GM12878 (cell line): Measurements from ENCODE around the gene SFXN1. TPM values are rescaled to one million over a fixed set of nuclear protein-coding genes. Genes with fewer than 3 reads are reported as not detected.
A peak's percentile ranks its signal among the peaks of the same experiment; 100 is the strongest.

Experiments used
- CEBPB ChIP-seq, 2 experiments: fragments of 150-350 bp in 1 of 2; IDR thresholded peaks; 2 replicates each; pipeline ENCODE4 v1.6.1; 2012 to 2014; ENCODE audit warnings: low read depth in 2 of 2, low read length in 2 of 2, borderline replicate concordance in 1 of 2, inconsistent platforms in 1 of 2
- RELA ChIP-seq: fragments of 450-650 bp; IDR thresholded peaks from 2 replicates; pipeline ENCODE4 v1.8.0; 2014; ENCODE audit warnings: borderline replicate concordance; ENCODE audit not compliant: partially characterized antibody
- polyA plus RNA-seq, 11 experiments: library from polyadenylated mRNA; depleted of rRNA in 4 of 11; unstranded in 6 of 11; stranded (reverse) in 5 of 11; fragments of >200 nt; fragmentation: Nextera tagmentation in 4 of 11; fragmentation: Illumina TruSeq in 1 of 11; extraction: Ambion mirVana in 4 of 11; extraction: Trizol in 1 of 11; gene quantifications; 1 replicate in 1 of 11; 2 replicates in 10 of 11; pipeline versions ENCODE4 v1.2.1 to v1.2.3, GENCODE V29; 2011 to 2016; ENCODE audit warnings: inconsistent platforms in 2 of 11, missing spikeins in 2 of 11, low read depth in 1 of 11
- total RNA-seq, 4 experiments: library from RNA; depleted of rRNA in 3 of 4; stranded (reverse); fragments of >200 nt in 3 of 4; fragmentation: Illumina TruSeq in 1 of 4; extraction: Trizol in 1 of 4; gene quantifications; 2 replicates each; pipeline versions ENCODE4 v1.2.1 to v1.2.3, GENCODE V29; 2013 to 2021
- TF ChIP-seq, protein P1 (sequence below): fragments of 450-650 bp; formaldehyde crosslinking; IDR thresholded peaks from 2 replicates; pipeline ENCODE4 v1.5.0; 2022; ENCODE audit warnings: mild to moderate bottlenecking, missing genetic modification characterization
- TF ChIP-seq, protein P2 (sequence below): fragments of 450-650 bp; IDR thresholded peaks from 2 replicates; pipeline ENCODE4 v1.6.1; 2017; ENCODE audit warnings: borderline replicate concordance
- TF ChIP-seq, protein P3 (sequence below): IDR thresholded peaks from 2 replicates; pipeline ENCODE4 v1.6.1; 2012; ENCODE audit warnings: low read depth, low read length, improper control_type of control experiment

SFXN1 gene
- total and polyA plus RNA-seq, 10 of the 15 experiments (the other 5 are each of a cell fraction or from before 2014, with no cell fraction given), result 18.0 to 248 (median 103) TPM

DNA sequence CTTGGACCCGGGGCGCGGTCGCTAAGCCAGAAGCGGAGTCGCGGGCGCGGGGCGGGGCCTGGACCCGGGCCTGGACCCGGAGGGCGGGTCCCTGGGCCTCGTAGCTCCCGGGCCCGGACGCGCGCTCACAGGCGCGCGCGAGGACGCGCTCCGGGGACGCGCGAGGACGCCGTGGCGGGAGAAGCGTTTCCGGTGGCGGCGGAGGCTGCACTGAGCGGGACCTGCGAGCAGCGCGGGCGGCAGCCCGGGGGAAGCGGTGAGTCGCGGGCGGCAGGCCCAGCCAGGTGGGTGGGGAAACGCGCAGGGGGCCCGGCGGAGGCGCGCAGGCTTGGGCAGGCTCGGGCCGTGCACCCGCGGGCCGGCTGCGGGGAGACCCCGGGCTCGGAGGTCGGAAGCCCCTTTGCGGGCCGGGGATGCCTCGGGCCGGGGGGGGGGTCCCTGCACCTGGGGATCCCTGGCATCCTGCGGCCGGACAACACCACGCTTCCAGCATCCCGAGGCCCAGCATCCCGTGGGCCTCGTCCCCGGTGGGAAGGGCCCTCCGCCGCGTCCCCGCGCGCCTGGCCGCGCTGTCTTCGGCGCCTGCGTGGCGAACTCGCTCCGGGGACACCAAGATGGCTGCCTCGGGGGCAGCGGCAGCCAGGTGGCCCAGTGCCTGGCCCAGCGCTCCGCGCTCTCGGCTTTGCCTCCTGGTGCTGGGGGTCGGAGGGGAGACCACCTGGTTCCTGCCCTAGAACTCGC is at the start of gene SFXN1 (continued):
- TF ChIP-seq, protein P1, sequence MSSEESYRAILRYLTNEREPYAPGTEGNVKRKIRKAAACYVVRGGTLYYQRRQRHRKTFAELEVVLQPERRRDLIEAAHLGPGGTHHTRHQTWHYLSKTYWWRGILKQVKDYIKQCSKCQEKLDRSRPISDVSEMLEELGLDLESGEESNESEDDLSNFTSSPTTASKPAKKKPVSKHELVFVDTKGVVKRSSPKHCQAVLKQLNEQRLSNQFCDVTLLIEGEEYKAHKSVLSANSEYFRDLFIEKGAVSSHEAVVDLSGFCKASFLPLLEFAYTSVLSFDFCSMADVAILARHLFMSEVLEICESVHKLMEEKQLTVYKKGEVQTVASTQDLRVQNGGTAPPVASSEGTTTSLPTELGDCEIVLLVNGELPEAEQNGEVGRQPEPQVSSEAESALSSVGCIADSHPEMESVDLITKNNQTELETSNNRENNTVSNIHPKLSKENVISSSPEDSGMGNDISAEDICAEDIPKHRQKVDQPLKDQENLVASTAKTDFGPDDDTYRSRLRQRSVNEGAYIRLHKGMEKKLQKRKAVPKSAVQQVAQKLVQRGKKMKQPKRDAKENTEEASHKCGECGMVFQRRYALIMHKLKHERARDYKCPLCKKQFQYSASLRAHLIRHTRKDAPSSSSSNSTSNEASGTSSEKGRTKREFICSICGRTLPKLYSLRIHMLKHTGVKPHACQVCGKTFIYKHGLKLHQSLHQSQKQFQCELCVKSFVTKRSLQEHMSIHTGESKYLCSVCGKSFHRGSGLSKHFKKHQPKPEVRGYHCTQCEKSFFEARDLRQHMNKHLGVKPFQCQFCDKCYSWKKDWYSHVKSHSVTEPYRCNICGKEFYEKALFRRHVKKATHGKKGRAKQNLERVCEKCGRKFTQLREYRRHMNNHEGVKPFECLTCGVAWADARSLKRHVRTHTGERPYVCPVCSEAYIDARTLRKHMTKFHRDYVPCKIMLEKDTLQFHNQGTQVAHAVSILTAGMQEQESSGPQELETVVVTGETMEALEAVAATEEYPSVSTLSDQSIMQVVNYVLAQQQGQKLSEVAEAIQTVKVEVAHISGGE (CRISPR knock-in tag), result no peak
- TF ChIP-seq RELA (no peak), CEBPB (IDR thresholded peaks at IDR 0.05; ENCODE audit: borderline replicate concordance in 1 of 2, low read depth in 2 of 2, low read length in 2 of 2) (no peak)
- TF ChIP-seq, protein P2, sequence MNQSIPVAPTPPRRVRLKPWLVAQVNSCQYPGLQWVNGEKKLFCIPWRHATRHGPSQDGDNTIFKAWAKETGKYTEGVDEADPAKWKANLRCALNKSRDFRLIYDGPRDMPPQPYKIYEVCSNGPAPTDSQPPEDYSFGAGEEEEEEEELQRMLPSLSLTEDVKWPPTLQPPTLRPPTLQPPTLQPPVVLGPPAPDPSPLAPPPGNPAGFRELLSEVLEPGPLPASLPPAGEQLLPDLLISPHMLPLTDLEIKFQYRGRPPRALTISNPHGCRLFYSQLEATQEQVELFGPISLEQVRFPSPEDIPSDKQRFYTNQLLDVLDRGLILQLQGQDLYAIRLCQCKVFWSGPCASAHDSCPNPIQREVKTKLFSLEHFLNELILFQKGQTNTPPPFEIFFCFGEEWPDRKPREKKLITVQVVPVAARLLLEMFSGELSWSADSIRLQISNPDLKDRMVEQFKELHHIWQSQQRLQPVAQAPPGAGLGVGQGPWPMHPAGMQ, result no peak
- TF ChIP-seq, protein P3, sequence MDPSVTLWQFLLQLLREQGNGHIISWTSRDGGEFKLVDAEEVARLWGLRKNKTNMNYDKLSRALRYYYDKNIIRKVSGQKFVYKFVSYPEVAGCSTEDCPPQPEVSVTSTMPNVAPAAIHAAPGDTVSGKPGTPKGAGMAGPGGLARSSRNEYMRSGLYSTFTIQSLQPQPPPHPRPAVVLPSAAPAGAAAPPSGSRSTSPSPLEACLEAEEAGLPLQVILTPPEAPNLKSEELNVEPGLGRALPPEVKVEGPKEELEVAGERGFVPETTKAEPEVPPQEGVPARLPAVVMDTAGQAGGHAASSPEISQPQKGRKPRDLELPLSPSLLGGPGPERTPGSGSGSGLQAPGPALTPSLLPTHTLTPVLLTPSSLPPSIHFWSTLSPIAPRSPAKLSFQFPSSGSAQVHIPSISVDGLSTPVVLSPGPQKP, result peak; percentile 62; the same call in 1 of the 2 replicates
